ENCODE measurements around the gene SARDH.
A peak's percentile ranks its signal among the peaks of the same experiment; 100 is the strongest.

Gene SARDH

DNA sequence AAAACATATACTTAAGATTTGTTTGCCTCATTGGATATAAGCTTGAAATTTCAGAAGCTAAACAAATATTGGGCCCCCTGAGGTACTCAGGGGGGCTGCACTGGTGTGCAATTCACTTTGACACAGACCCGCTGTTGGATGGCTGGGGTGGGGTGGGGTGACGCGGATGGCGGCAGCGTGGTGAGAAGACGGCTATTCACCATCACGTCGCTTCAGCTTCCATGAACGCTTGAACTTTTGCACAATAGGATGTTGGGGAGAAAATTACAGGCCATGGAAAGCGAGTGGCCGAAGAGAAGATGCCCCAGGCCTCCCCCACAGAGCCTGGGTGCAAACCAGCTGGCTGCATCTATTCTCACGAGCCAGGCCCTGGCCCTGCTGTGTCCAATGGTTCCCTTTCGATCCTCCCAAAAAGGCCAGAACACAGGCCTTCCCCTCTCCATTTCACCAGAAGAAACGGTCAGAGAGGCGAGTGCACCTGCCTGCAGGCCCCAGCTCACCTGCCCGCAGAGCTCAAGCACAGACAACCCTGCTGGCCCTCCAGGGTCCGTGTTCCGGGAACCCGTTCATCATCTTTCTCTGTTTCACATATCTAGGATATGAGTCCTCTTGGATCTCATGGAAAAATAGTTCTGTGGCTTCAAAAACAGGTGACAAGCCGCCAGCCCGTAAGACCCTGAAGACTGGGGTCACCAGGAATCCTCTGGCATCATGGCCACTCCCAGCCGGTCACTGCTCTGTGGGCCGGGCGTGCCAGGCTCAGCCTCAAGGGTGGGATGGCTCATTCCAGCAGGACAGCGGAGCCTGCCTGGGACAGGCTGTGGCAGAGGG, 46.8 kb upstream of the SARDH start:
- TF ChIP-seq CTCF (IDR thresholded peaks at IDR 0.05; ENCODE audit: control extremely low read depth, extremely low read depth, low read depth, missing control alignments): no peak
- CTCF ChIA-PET: interaction anchor here (1.1 to 11.3 kb wide), 4 partner anchors 14 to 314 kb away, joined by 3 to 186 read pairs (median 40); no protein-coding TSS in a partner anchor
- DNase-seq (ENCODE audit: extremely low spot score): no peak
- POLR2A ChIA-PET: no interaction called here

DNA sequence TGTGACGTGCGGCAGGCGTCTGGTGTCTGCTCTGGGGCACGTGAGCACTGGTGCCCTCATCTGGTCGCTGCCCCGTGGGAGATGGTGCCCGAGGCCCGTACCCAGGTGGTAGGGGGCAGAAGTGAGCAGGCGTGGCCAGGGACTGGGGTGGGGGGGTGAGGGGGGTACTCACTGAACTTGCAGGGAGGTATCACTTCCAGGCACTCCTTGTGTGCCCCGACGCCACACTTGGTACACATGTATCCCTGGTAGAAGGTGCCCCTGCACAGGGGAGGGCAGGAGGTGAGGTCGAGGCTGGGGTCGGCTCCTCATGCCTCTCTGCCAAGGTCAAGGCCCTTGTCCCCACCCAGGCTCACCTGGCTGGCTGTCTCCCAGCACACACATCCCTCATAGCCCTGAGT, 45.2 kb upstream of the SARDH start:
- TF ChIP-seq CTCF (IDR thresholded peaks at IDR 0.05; ENCODE audit: control extremely low read depth, extremely low read depth, low read depth, missing control alignments): no peak
- POLR2A ChIA-PET: no interaction called here
- CTCF ChIA-PET: interaction anchor here (1.3 to 11.3 kb wide), 5 partner anchors 12 to 316 kb away, joined by 3 to 186 read pairs (median 25); no protein-coding TSS in a partner anchor
- no peak for DNase-seq (ENCODE audit: extremely low spot score)

GRCh38 chr9:133782157-133783130, 44.3 kb upstream of the SARDH start:
- peak; percentile 88 for TF ChIP-seq CTCF (IDR thresholded peaks at IDR 0.05; ENCODE audit: control extremely low read depth, extremely low read depth, low read depth, missing control alignments)
- CTCF ChIA-PET: interaction anchor here (0.7 to 11.3 kb wide), 20 partner anchors 10 to 317 kb away, joined by 3 to 186 read pairs (median 4); partner anchors contain the start of gene SARDH
- DNase-seq (ENCODE audit: extremely low spot score): peak; percentile 76
- POLR2A ChIA-PET: no interaction called here

GRCh38 chr9:133781828-133782135, 43.6 kb upstream of the SARDH start:
- no peak for TF ChIP-seq CTCF (IDR thresholded peaks at IDR 0.05; ENCODE audit: control extremely low read depth, extremely low read depth, low read depth, missing control alignments)
- no peak for DNase-seq (ENCODE audit: extremely low spot score)
- ChIA-PET POLR2A (no interaction called here), CTCF (interaction anchor here (1.0 to 11.3 kb wide), 16 partner anchors 10 to 317 kb away, joined by 3 to 186 read pairs (median 5); partner anchors contain the start of gene SARDH)

GRCh38 chr9:133780962-133781827, 43.0 kb upstream of the SARDH start:
- TF ChIP-seq CTCF (IDR thresholded peaks at IDR 0.05; ENCODE audit: control extremely low read depth, extremely low read depth, low read depth, missing control alignments): no peak
- DNase-seq (ENCODE audit: extremely low spot score): no peak
- CTCF ChIA-PET: interaction anchor here (1.0 to 11.3 kb wide), 14 partner anchors 10 to 318 kb away, joined by 3 to 186 read pairs (median 6); partner anchors contain the start of gene SARDH
- POLR2A ChIA-PET: no interaction called here
